ENCODE results near the gene C18orf54.
"Not testable (repeated sequence)": the region's sequence is repeated elsewhere in the genome, so short reads cannot be mapped to it uniquely, and the experiment has no call there.

C18orf54 gene

DNA sequence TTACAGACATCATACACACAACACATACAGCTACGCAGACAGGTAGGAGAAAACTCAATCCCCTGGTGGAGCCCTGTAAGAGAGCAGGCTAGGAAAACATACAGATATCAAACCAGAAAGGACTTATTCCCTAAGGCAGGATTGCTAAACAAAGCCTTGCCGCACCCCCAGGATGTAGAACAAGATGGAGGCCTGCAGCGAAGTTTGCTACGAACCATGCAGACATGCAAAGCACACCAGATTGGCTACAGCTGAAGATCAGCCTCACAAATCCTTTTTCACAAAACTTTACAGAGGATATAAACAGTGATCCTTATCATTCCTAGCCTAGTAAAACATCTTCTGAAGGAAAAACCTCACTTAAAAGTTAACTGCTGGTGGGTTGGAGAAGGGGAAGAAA, 28.3 kb downstream of the C18orf54 start:
- no peak overlapping the region for H3K27ac ChIP-seq (ENCODE audit: low read depth, low read length)

GRCh38 chr18:54386800-54387495, 29.2 kb downstream of the C18orf54 start:
- not testable (repeated sequence) for H3K9me2 ChIP-seq (replicated peaks; ENCODE audit: control insufficient read depth, low read length); H3K79me2 ChIP-seq (ENCODE audit: control insufficient read depth, low read length); H3F3A ChIP-seq (ENCODE audit: control insufficient read depth, insufficient read depth); H3K4me2 ChIP-seq (ENCODE audit: low read length); H4K20me1 ChIP-seq (ENCODE audit: control insufficient read depth, insufficient read depth, low read depth, low read length); H3K9me3 ChIP-seq (ENCODE audit: control insufficient read depth, insufficient read depth, low read length); H3K27ac ChIP-seq (ENCODE audit: low read depth, low read length); H3K36me3 ChIP-seq (ENCODE audit: control insufficient read depth, low read length); H3K27me3 ChIP-seq (ENCODE audit: control insufficient read depth, low read length); H3K4me1 ChIP-seq (ENCODE audit: control insufficient read depth, low read length); H3K4me3 ChIP-seq (ENCODE audit: low read length)

More for the DNA sequence above, 28.3 kb downstream of the C18orf54 start:
- no peaks in the 10 kb centered on the region for H3K9me3 ChIP-seq (ENCODE audit: control insufficient read depth, insufficient read depth, low read length)
- H3K79me2 ChIP-seq (ENCODE audit: control insufficient read depth, low read length), result no peaks in the 10 kb centered on the region
- no peaks in the 10 kb centered on the region for H3F3A ChIP-seq (ENCODE audit: control insufficient read depth, insufficient read depth)
- no peak overlapping the region for H3K4me2 ChIP-seq (ENCODE audit: low read length)
- H3K4me3 ChIP-seq (ENCODE audit: low read length), result no peak overlapping the region
- H4K20me1 ChIP-seq (ENCODE audit: control insufficient read depth, insufficient read depth, low read depth, low read length), result no peaks in the 10 kb centered on the region
- H3K4me1 ChIP-seq (ENCODE audit: control insufficient read depth, low read length), result no peaks in the 10 kb centered on the region
- TF ChIP-seq, protein P1, sequence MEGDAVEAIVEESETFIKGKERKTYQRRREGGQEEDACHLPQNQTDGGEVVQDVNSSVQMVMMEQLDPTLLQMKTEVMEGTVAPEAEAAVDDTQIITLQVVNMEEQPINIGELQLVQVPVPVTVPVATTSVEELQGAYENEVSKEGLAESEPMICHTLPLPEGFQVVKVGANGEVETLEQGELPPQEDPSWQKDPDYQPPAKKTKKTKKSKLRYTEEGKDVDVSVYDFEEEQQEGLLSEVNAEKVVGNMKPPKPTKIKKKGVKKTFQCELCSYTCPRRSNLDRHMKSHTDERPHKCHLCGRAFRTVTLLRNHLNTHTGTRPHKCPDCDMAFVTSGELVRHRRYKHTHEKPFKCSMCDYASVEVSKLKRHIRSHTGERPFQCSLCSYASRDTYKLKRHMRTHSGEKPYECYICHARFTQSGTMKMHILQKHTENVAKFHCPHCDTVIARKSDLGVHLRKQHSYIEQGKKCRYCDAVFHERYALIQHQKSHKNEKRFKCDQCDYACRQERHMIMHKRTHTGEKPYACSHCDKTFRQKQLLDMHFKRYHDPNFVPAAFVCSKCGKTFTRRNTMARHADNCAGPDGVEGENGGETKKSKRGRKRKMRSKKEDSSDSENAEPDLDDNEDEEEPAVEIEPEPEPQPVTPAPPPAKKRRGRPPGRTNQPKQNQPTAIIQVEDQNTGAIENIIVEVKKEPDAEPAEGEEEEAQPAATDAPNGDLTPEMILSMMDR (IDR thresholded peaks at IDR 0.05; ENCODE audit: low read depth, low read length, poor library complexity, severe bottlenecking), result no peak
- TF ChIP-seq EZH2phosphoT487 (IDR thresholded peaks at IDR 0.05; ENCODE audit: borderline replicate concordance, low read length), result no peak
- peaks cover 3% of the 10 kb centered on the region; the same call in 1 of the 2 replicates for H3K36me3 ChIP-seq (ENCODE audit: control insufficient read depth, low read length)
- no peaks in the 10 kb centered on the region for H3K27me3 ChIP-seq (ENCODE audit: control insufficient read depth, low read length)
- no peaks in the 10 kb centered on the region for H3K9me2 ChIP-seq (replicated peaks; ENCODE audit: control insufficient read depth, low read length)

GRCh38 chr18:54387631-54388030, 29.9 kb downstream of the C18orf54 start:
- H3K27me3 ChIP-seq (ENCODE audit: control insufficient read depth, low read length), result no peaks in the 10 kb centered on the region
- H3F3A ChIP-seq (ENCODE audit: control insufficient read depth, insufficient read depth), result no peaks in the 10 kb centered on the region
- H3K4me3 ChIP-seq (ENCODE audit: low read length), result no peak overlapping the region
- TF ChIP-seq, protein P1 (IDR thresholded peaks at IDR 0.05; ENCODE audit: low read depth, low read length, poor library complexity, severe bottlenecking), result no peak
- no peaks in the 10 kb centered on the region for H3K4me1 ChIP-seq (ENCODE audit: control insufficient read depth, low read length)
- H3K36me3 ChIP-seq (ENCODE audit: control insufficient read depth, low read length), result no peaks in the 10 kb centered on the region
- H3K9me3 ChIP-seq (ENCODE audit: control insufficient read depth, insufficient read depth, low read length), result no peaks in the 10 kb centered on the region
- no peaks in the 10 kb centered on the region for H3K79me2 ChIP-seq (ENCODE audit: control insufficient read depth, low read length)
- no peaks in the 10 kb centered on the region for H4K20me1 ChIP-seq (ENCODE audit: control insufficient read depth, insufficient read depth, low read depth, low read length)
- no peak overlapping the region for H3K4me2 ChIP-seq (ENCODE audit: low read length)
- H3K27ac ChIP-seq (ENCODE audit: low read depth, low read length), result no peak overlapping the region
- H3K9me2 ChIP-seq (replicated peaks; ENCODE audit: control insufficient read depth, low read length), result no peaks in the 10 kb centered on the region

- Histone ChIP-seq H3F3A (ENCODE audit: control insufficient read depth, insufficient read depth) (no peaks in the 10 kb centered on the region), H3K27me3 (ENCODE audit: control insufficient read depth, low read length) (no peaks in the 10 kb centered on the region), H3K4me1 (ENCODE audit: control insufficient read depth, low read length) (no peaks in the 10 kb centered on the region), H3K27ac (ENCODE audit: low read depth, low read length) (no peak overlapping the region), H3K4me2 (ENCODE audit: low read length) (no peak overlapping the region), H3K79me2 (ENCODE audit: control insufficient read depth, low read length) (no peaks in the 10 kb centered on the region), H3K9me2 (replicated peaks; ENCODE audit: control insufficient read depth, low read length) (no peaks in the 10 kb centered on the region), H3K9me3 (ENCODE audit: control insufficient read depth, insufficient read depth, low read length) (no peaks in the 10 kb centered on the region), H3K4me3 (ENCODE audit: low read length) (no peak overlapping the region), H3K36me3 (ENCODE audit: control insufficient read depth, low read length) (no peaks in the 10 kb centered on the region), H4K20me1 (ENCODE audit: control insufficient read depth, insufficient read depth, low read depth, low read length) (no peaks in the 10 kb centered on the region)
- TF ChIP-seq, protein P1 (IDR thresholded peaks at IDR 0.05; ENCODE audit: low read depth, low read length, poor library complexity, severe bottlenecking), result no peak
- TF ChIP-seq EZH2phosphoT487 (IDR thresholded peaks at IDR 0.05; ENCODE audit: borderline replicate concordance, low read length), result no peak
Observed at GRCh38 chr18:54388203-54389142, 30.8 kb downstream of the C18orf54 start.
